AG10803 (cell line): ENCODE results near the gene ENPP7.

ENCODE experiments used
- DNase-seq: peaks from one replicate; pipeline ENCODE4 v3.0.0; 2010; ENCODE audit warnings: low read depth
- H3K4me3 ChIP-seq: 2 replicates; pipeline ENCODE4 v1.5.1; 2011; ENCODE audit warnings: mild to moderate bottlenecking, low read length, control low read depth
- TF ChIP-seq, protein P1 (sequence below): conservative IDR thresholded peaks from 2 replicates; pipeline ENCODE4 v1.5.1; 2011; ENCODE audit warnings: mild to moderate bottlenecking, low read length, control low read depth, inconsistent platforms

Gene ENPP7

GRCh38 chr17:79785017-79785899 lies 54.5 kb downstream of the ENPP7 start:
- TF ChIP-seq, protein P1, sequence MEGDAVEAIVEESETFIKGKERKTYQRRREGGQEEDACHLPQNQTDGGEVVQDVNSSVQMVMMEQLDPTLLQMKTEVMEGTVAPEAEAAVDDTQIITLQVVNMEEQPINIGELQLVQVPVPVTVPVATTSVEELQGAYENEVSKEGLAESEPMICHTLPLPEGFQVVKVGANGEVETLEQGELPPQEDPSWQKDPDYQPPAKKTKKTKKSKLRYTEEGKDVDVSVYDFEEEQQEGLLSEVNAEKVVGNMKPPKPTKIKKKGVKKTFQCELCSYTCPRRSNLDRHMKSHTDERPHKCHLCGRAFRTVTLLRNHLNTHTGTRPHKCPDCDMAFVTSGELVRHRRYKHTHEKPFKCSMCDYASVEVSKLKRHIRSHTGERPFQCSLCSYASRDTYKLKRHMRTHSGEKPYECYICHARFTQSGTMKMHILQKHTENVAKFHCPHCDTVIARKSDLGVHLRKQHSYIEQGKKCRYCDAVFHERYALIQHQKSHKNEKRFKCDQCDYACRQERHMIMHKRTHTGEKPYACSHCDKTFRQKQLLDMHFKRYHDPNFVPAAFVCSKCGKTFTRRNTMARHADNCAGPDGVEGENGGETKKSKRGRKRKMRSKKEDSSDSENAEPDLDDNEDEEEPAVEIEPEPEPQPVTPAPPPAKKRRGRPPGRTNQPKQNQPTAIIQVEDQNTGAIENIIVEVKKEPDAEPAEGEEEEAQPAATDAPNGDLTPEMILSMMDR, result no peak

DNA sequence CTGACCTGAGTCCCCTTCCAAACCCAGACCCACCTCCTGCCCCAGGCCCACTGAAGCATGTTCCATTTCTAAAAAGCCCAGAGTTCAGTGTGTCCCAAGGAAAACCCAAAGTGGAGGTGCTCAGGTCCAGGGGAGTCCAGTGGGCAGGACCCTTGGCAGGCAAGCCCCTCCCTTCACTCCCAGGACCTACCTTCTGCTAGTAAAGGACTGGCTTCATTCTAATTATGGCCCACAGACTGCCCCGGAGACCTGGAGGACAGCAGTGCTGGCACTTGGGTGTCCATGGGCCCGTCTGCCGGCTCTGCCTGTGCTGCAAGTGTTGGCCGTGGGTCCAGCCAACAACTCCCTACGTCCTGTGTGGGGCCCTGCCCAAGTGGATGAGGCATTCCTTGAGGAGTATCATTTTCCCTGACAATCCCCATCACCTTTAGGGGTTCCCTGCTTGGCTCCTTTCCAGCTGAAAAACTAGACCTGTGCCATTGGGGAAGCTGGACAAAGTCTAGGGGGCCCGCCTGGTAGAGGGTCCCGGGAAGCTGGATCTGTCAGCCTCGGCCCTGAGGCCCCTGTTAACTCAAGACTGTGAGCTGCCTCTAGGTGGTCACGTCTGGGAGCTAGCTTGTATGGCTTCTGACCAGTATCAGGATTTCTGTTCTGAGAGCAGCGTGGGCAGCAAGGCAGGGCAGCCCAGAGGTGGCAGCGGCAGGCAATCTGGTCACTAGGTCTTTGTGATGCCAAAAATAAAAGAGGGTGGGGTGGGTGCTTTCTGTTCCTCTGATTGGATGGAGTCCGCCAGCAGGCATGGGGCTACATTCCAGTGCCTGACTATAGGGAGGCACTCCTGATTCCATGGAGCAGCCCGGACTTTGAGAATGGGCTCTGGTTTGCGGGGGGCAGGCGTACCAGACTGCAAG lies 55.4 kb downstream of the ENPP7 start:
- no peak for DNase-seq
- H3K4me3 ChIP-seq, result no peak overlapping the region
- TF ChIP-seq, protein P1, result no peak

More at GRCh38 chr17:79785017-79785899, 54.5 kb downstream of the ENPP7 start:
- DNase-seq, result no peak
- H3K4me3 ChIP-seq, result no peak overlapping the region

DNA sequence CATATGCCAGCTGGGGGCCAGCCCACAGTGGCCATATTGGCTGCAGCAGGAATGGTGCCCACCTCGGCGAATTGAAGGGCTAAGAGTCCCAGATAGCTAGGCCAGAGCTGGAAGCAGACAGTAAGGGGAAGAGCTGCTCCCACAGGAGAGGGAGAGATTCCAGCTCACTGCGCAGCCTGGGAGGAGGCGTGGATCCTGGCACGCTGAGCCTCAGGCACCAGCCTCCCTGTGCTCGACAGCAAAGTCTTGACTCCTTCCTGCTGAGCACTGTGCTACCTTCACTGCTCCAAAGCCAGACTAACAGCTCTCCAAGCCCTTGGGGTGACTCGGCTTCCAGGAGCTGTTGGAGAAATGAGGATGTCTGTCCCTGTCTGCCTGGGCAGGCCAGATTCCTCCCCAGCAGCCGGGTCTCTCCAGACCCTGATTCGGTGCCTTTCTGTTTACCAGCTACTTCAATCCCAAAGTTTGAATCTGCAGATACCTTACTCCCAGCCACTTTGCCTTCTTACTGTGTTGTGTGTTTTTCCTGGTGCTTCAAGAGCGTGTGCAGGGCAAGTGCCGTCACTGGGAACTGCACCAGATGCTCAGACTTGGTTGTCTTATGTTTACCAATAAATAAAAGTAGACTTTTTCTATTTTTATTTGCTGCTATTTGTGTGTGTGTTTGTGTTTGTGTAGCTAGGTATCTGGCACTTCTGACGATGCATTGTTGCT lies 56.3 kb downstream of the ENPP7 start:
- TF ChIP-seq, protein P1, result no peak
- no peak overlapping the region for H3K4me3 ChIP-seq
- DNase-seq, result no peak

GRCh38 chr17:79788455-79788854 lies 57.7 kb downstream of the ENPP7 start:
- no peak overlapping the region for H3K4me3 ChIP-seq
- no peak for DNase-seq
- TF ChIP-seq, protein P1, result no peak

GRCh38 chr17:79788989-79789942 lies 58.5 kb downstream of the ENPP7 start:
- DNase-seq, result no peak
- H3K4me3 ChIP-seq, result no peak overlapping the region
- TF ChIP-seq, protein P1, result no peak
